GM23338 (cell line): ENCODE results near the gene ANKRD45. TPM values are rescaled to one million over a fixed set of nuclear protein-coding genes. Genes with fewer than 3 reads are reported as not detected.
A peak's percentile ranks its signal among the peaks of the same experiment; 100 is the strongest.
"Not testable (repeated sequence)": the region's sequence is repeated elsewhere in the genome, so short reads cannot be mapped to it uniquely, and the experiment has no call there.

Experiments
- ATAC-seq: fragments of 200-7000 bp; cut with Tn5 transposase; 3 replicates; pipeline ENCODE4 v1.9.1; 2020
- DNase-seq: peaks from one replicate; pipeline ENCODE4 v3.0.0-alpha.2; 2015; ENCODE audit warnings: low spot score
- H2AFZ ChIP-seq: fragments of 200-600 bp; sonication (generic); 2 replicates; pipeline ENCODE4 v1.8.0; 2016; ENCODE audit warnings: antibody characterized with exemption, mild to moderate bottlenecking, moderate library complexity
- H3F3A ChIP-seq: fragments of 200-600 bp; sonication (generic); replicated peaks from 2 replicates; pipeline ENCODE4 v1.8.0; 2017; ENCODE audit warnings: antibody characterized with exemption, mixed run types, low read depth
- H3K27ac ChIP-seq: fragments of 200-600 bp; sonication (generic); 2 replicates; pipeline ENCODE4 v1.6.1; 2016; ENCODE audit warnings: low read depth
- H3K27me3 ChIP-seq: fragments of 200-600 bp; sonication (generic); 2 replicates; pipeline ENCODE4 v1.8.0; 2016; ENCODE audit warnings: mild to moderate bottlenecking, mixed run types, moderate library complexity; ENCODE audit not compliant: insufficient read depth
- H3K36me3 ChIP-seq: fragments of 200-600 bp; sonication (generic); 2 replicates; pipeline ENCODE4 v1.8.0; 2016; ENCODE audit warnings: mild to moderate bottlenecking; ENCODE audit not compliant: insufficient read depth
- H3K4me1 ChIP-seq: fragments of 200-600 bp; sonication (generic); 2 replicates; pipeline ENCODE4 v1.8.0; 2016; ENCODE audit warnings: mild to moderate bottlenecking, moderate library complexity; ENCODE audit not compliant: insufficient read depth
- H3K4me2 ChIP-seq: fragments of 200-600 bp; sonication (generic); 2 replicates; pipeline ENCODE4 v1.7.1; 2017; ENCODE audit warnings: mixed run types
- H3K4me3 ChIP-seq: fragments of 200-600 bp; sonication (generic); 2 replicates; pipeline ENCODE4 v1.6.1; 2016; ENCODE audit warnings: mixed run types
- H3K79me2 ChIP-seq: fragments of 200-600 bp; sonication (generic); replicated peaks from 2 replicates; pipeline ENCODE4 v1.8.0; 2017; ENCODE audit warnings: mild to moderate bottlenecking; ENCODE audit not compliant: insufficient read depth
- H3K9me2 ChIP-seq: fragments of 200-600 bp; sonication (generic); 2 replicates; pipeline ENCODE4 v1.8.0; 2017; ENCODE audit not compliant: insufficient read depth
- H4K20me1 ChIP-seq: fragments of 200-600 bp; sonication (generic); replicated peaks from 2 replicates; pipeline ENCODE4 v1.8.0; 2017; ENCODE audit warnings: mild to moderate bottlenecking; ENCODE audit not compliant: insufficient read depth
- H3K27ac Mint-ChIP-seq: 2 replicates; pipeline ENCODE4 v1.8.0; 2020; ENCODE audit warnings: inconsistent platforms, mild to moderate bottlenecking, moderate library complexity, mixed read lengths
- H3K27me3 Mint-ChIP-seq: 3 replicates; pipeline ENCODE4 v1.8.0; 2022; ENCODE audit warnings: low read depth, mild to moderate bottlenecking, moderate library complexity, mixed read lengths, inconsistent platforms; ENCODE audit not compliant: insufficient read depth, poor library complexity
- H3K36me3 Mint-ChIP-seq: 3 replicates; pipeline ENCODE4 v1.8.0; 2021; ENCODE audit warnings: low read depth, mild to moderate bottlenecking, inconsistent platforms, moderate library complexity, mixed read lengths
- H3K4me1 Mint-ChIP-seq: 3 replicates; pipeline ENCODE4 v1.8.0; 2020; ENCODE audit warnings: mild to moderate bottlenecking, inconsistent platforms, mixed read lengths
- H3K4me3 Mint-ChIP-seq: 3 replicates; pipeline ENCODE4 v1.8.0; 2021; ENCODE audit warnings: moderate library complexity, mild to moderate bottlenecking, inconsistent platforms, mixed read lengths
- H3K9me3 Mint-ChIP-seq: 3 replicates; pipeline ENCODE4 v1.8.0; 2020; ENCODE audit warnings: moderate library complexity, mild to moderate bottlenecking, inconsistent platforms, mixed read lengths
- CREB1 ChIP-seq: fragments of 250-450 bp; sonication (Bioruptor Pico); IDR thresholded peaks from 2 replicates; pipeline ENCODE4 v1.5.0; 2020; ENCODE audit warnings: low read depth, mild to moderate bottlenecking, moderate library complexity
- EZH2 ChIP-seq: fragments of 200-600 bp; sonication (generic); IDR thresholded peaks from one replicate; pipeline ENCODE4 v1.8.0; 2017; ENCODE audit warnings: antibody characterized with exemption, mild to moderate bottlenecking, low read depth; ENCODE audit not compliant: unreplicated experiment
- NANOG ChIP-seq: IDR thresholded peaks from 2 replicates; pipeline ENCODE4 v1.6.1; 2016; ENCODE audit warnings: antibody characterized with exemption, borderline replicate concordance
- REST ChIP-seq: IDR thresholded peaks from one replicate; pipeline ENCODE4 v1.6.1; 2018; ENCODE audit warnings: antibody characterized with exemption; ENCODE audit not compliant: unreplicated experiment
- STAT1 ChIP-seq: IDR thresholded peaks from one replicate; pipeline ENCODE4 v1.6.1; 2016; ENCODE audit warnings: antibody characterized with exemption; ENCODE audit not compliant: unreplicated experiment
- ZNF114 ChIP-seq: fragments of 250-450 bp; sonication (Bioruptor Pico); IDR thresholded peaks from 2 replicates; pipeline ENCODE4 v1.5.0; 2020; ENCODE audit warnings: mild to moderate bottlenecking, moderate library complexity
- ZNF331 ChIP-seq: fragments of 250-450 bp; sonication (Bioruptor Pico); IDR thresholded peaks from 2 replicates; pipeline ENCODE4 v1.5.0; 2020; ENCODE audit warnings: low read depth, mild to moderate bottlenecking, moderate library complexity
- polyA plus RNA-seq: library from polyadenylated mRNA; unstranded; fragments of >200 nt; fragmentation: Nextera tagmentation; extraction: Ambion mirVana; gene quantifications from 2 replicates; pipeline ENCODE4 v1.2.1, GENCODE V29; 2016
- total RNA-seq: library from RNA; depleted of rRNA; stranded (reverse); fragments of >200 nt; shearing (Covaris generic); gene quantifications from 2 replicates; pipeline ENCODE4 v1.2.3, GENCODE V29; 2014
- TF ChIP-seq, protein P1 (sequence below), 2 experiments: fragments of 200-600 bp in 1 of 2; sonication (generic) in 1 of 2; conservative IDR thresholded peaks; 2 replicates each; pipeline versions ENCODE4 v1.5.1 to v1.6.1; 2016 to 2017; ENCODE audit warnings: antibody characterized with exemption in 2 of 2, low read depth in 2 of 2, mild to moderate bottlenecking in 2 of 2, moderate library complexity in 1 of 2

Gene ANKRD45
- total and polyA plus RNA-seq, 2 experiments from 2014 or later: 1.5 to 2.3 TPM

- no peaks in the 10 kb centered on the region for H3K27me3 ChIP-seq
- Mint-ChIP-seq H3K4me1 (no peaks in the 10 kb centered on the region), H3K27ac (no peak overlapping the region), H3K36me3 (no peaks in the 10 kb centered on the region), H3K9me3 (peaks cover 3% of the 10 kb centered on the region; the same call in 1 of the 3 replicates), H3K27me3 (peaks cover 5% of the 10 kb centered on the region), H3K4me3 (no peak overlapping the region)
- H3K4me3 ChIP-seq: no peak overlapping the region
- H3F3A ChIP-seq: no peaks in the 10 kb centered on the region
- no peak overlapping the region for H3K4me2 ChIP-seq
- ATAC-seq (no peak), DNase-seq (no peak)
- H3K9me2 ChIP-seq: no peaks in the 10 kb centered on the region; the same call in 1 of the 2 replicates
- H3K36me3 ChIP-seq: no peaks in the 10 kb centered on the region; the same call in 1 of the 2 replicates
- no peaks in the 10 kb centered on the region for H3K4me1 ChIP-seq
- H2AFZ ChIP-seq: no peak overlapping the region
- H3K27ac ChIP-seq: no peak overlapping the region
- no peaks in the 10 kb centered on the region for H3K79me2 ChIP-seq
- TF ChIP-seq, protein P1, sequence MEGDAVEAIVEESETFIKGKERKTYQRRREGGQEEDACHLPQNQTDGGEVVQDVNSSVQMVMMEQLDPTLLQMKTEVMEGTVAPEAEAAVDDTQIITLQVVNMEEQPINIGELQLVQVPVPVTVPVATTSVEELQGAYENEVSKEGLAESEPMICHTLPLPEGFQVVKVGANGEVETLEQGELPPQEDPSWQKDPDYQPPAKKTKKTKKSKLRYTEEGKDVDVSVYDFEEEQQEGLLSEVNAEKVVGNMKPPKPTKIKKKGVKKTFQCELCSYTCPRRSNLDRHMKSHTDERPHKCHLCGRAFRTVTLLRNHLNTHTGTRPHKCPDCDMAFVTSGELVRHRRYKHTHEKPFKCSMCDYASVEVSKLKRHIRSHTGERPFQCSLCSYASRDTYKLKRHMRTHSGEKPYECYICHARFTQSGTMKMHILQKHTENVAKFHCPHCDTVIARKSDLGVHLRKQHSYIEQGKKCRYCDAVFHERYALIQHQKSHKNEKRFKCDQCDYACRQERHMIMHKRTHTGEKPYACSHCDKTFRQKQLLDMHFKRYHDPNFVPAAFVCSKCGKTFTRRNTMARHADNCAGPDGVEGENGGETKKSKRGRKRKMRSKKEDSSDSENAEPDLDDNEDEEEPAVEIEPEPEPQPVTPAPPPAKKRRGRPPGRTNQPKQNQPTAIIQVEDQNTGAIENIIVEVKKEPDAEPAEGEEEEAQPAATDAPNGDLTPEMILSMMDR (conservative IDR thresholded peaks at IDR 0.05; ENCODE audit: low read depth in 2 of 2): no peak
- TF ChIP-seq NANOG (no peak), STAT1 (no peak), ZNF331 (CRISPR knock-in tag) (no peak)
- H4K20me1 ChIP-seq: no peaks in the 10 kb centered on the region
Observed at GRCh38 chr1:173568483-173568882, 101.2 kb downstream of the ANKRD45 start.

DNA sequence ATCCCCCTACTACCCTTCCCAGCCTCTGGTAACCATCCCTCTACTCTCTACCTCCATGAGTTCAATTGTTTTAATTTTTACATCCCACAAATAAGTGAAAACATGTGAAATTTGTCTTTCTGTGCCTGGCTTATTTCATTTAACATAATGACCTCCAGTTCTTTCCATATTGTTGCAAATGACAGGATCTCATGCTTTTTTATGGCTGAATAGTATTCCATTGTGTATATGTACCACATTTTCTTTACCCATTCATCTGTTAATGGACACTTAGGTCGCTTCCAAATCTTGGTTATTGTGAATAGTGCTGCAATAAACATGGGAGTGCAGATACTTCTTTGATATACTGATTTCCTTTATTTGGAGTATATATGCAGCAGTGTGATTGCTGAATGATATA is 105.8 kb downstream of the ANKRD45 start:
- H3K36me3 ChIP-seq, H3K4me2 ChIP-seq, H3K36me3 Mint-ChIP-seq, H4K20me1 ChIP-seq, H3K4me1 Mint-ChIP-seq, H3K4me1 ChIP-seq, ATAC-seq, H3K27ac ChIP-seq, H3K9me2 ChIP-seq, H3K79me2 ChIP-seq, H3K27me3 Mint-ChIP-seq, H3K4me3 Mint-ChIP-seq, H2AFZ ChIP-seq, H3K27ac Mint-ChIP-seq, DNase-seq, H3F3A ChIP-seq, H3K27me3 ChIP-seq, H3K9me3 Mint-ChIP-seq, H3K4me3 ChIP-seq: not testable (repeated sequence)

DNA sequence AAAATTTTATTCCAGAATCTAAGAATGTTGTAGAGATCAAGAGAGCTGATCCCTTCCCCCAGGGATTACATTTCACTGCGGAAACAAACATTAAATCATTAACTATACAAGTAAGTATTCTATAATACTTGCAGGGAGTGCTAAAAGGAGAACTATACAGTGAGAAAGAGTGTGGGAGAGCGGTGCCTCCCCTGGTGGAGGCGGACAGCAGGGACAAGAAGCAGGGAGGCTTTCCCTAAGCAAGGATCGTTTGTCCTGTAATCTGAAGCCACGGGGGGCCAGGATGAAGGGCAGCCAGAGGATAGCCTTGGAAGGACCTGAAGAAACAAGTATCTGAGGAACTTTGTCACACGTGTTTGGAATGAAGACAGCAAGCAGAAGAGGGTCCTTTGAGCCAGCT is 106.8 kb downstream of the ANKRD45 start:
- H3K4me3 Mint-ChIP-seq: no peak overlapping the region
- TF ChIP-seq ZNF114 (no peak), REST (no peak), CREB1 (CRISPR knock-in tag) (no peak), STAT1 (no peak), NANOG (no peak), ZNF331 (CRISPR knock-in tag) (no peak), EZH2 (no peak)
- TF ChIP-seq, protein P1 (conservative IDR thresholded peaks at IDR 0.05; ENCODE audit: low read depth in 2 of 2): peak; percentile 21 to 39; a peak in 3 of 4 replicates
- Histone ChIP-seq H3K4me1 (no peaks in the 10 kb centered on the region), H3K36me3 (no peaks in the 10 kb centered on the region; the same call in 1 of the 2 replicates), H3K4me3 (no peak overlapping the region), H2AFZ (no peak overlapping the region), H3K4me2 (no peak overlapping the region), H3F3A (no peaks in the 10 kb centered on the region), H3K9me2 (no peaks in the 10 kb centered on the region; the same call in 1 of the 2 replicates), H3K27ac (no peak overlapping the region), H3K79me2 (no peaks in the 10 kb centered on the region), H4K20me1 (no peaks in the 10 kb centered on the region), H3K27me3 (no peaks in the 10 kb centered on the region)
- no peak overlapping the region for H3K27ac Mint-ChIP-seq
- peak; percentile 58 for DNase-seq
- H3K27me3 Mint-ChIP-seq: peaks cover 4% of the 10 kb centered on the region
- peaks cover 3% of the 10 kb centered on the region; the same call in 2 of the 3 replicates for H3K9me3 Mint-ChIP-seq
- ATAC-seq: peak; percentile 34; the same call in 1 of the 3 replicates
- H3K36me3 Mint-ChIP-seq: no peaks in the 10 kb centered on the region
- no peaks in the 10 kb centered on the region for H3K4me1 Mint-ChIP-seq
